K562 (cell line): ENCODE results near the gene GSTO2. TPM values are rescaled to one million over a fixed set of nuclear protein-coding genes. Genes with fewer than 3 reads are reported as not detected.

ENCODE experiments used
- ATAC-seq: fragments of 200-7000 bp; cut with Tn5 transposase; 3 replicates; pipeline ENCODE4 v1.9.1; 2020; ENCODE audit warnings: moderate library complexity
- BruUV-seq: library from RNA; stranded (reverse); fragments of 400-500 nt; replicated peaks from 2 replicates; lab custom pipeline; 2021; lab: Mats Ljungman, UMichigan
- CTCF ChIA-PET: fragments of 300-600 bp; formaldehyde crosslinking; extraction: SDS; loops from one replicate; lab custom pipeline; 2021; ENCODE audit warnings: low intra/inter-chr PET ratio; lab: Yijun Ruan, JAX
- POLR2A ChIA-PET: fragments of 300-600, 350-650 bp; sonication (Branson Sonifier 250); formaldehyde crosslinking; extraction: SDS; loops from one replicate; lab custom pipeline; 2021; ENCODE audit warnings: antibody characterized with exemption, inconsistent platforms; lab: Yijun Ruan, JAX
- DNase-seq, 4 experiments: peaks; one replicate each; pipeline versions ENCODE4 v3.0.0 to v3.0.0-alpha.2; 2011 to 2018; ENCODE audit warnings: low spot score in 3 of 4, mixed read lengths in 3 of 4; ENCODE audit errors: extremely low read depth in 1 of 4
- FAIRE-seq: peaks from 2 replicates; lab custom pipeline; 2011; peaks lifted over from hg19 to GRCh38; lab: Jason Lieb, UNC
- H2AFZ ChIP-seq: 2 replicates; pipeline ENCODE4 v1.6.0; 2011; ENCODE audit warnings: low read depth, low read length, control low read depth, inconsistent platforms
- H3K27ac ChIP-seq: fragments of 200-600 bp; 3 replicates; pipeline ENCODE4 v1.8.0; 2011; ENCODE audit warnings: low read depth, mild to moderate bottlenecking, control low read depth, inconsistent platforms, low read length, moderate library complexity, mixed read lengths; ENCODE audit errors: extremely low read depth
- H3K27me3 ChIP-seq, 2 experiments: fragments of 300-600 bp in 1 of 2; 2 replicates in 1 of 2; 3 replicates in 1 of 2; pipeline versions ENCODE4 v1.6.0 to v1.8.0; 2011; ENCODE audit warnings: inconsistent platforms in 2 of 2, low read length in 2 of 2, mild to moderate bottlenecking in 1 of 2, mixed read lengths in 1 of 2, moderate library complexity in 1 of 2; ENCODE audit not compliant: control insufficient read depth in 2 of 2, insufficient read depth in 2 of 2
- H3K36me3 ChIP-seq: fragments of 300-600 bp; 3 replicates; pipeline ENCODE4 v1.8.0; 2011; ENCODE audit warnings: mild to moderate bottlenecking, low read length, inconsistent platforms; ENCODE audit not compliant: control insufficient read depth, insufficient read depth
- H3K4me1 ChIP-seq, 2 experiments: fragments of 200-600 bp in 1 of 2; replicated peaks in 1 of 2; 2 replicates in 1 of 2; 3 replicates in 1 of 2; pipeline versions ENCODE4 v1.5.1 to v1.8.0; 2011; ENCODE audit warnings: inconsistent platforms in 2 of 2, low read length in 2 of 2, mild to moderate bottlenecking in 1 of 2, mixed read lengths in 1 of 2, moderate library complexity in 1 of 2; ENCODE audit not compliant: control insufficient read depth in 2 of 2, insufficient read depth in 2 of 2
- H3K4me2 ChIP-seq: 2 replicates; pipeline ENCODE4 v1.6.1; 2011; ENCODE audit warnings: low read length, control low read depth, inconsistent platforms, mixed read lengths; ENCODE audit not compliant: insufficient read depth
- H3K4me3 ChIP-seq: fragments of 200-600 bp; sonication (generic), shearing (Covaris generic); 2 replicates; pipeline ENCODE4 v1.5.1; 2016; ENCODE audit warnings: control low read depth, inconsistent platforms
- H3K79me2 ChIP-seq: fragments of 200-600 bp; 3 replicates; pipeline ENCODE4 v1.8.0; 2011; ENCODE audit warnings: low read length, inconsistent platforms; ENCODE audit not compliant: control insufficient read depth, insufficient read depth
- H3K9ac ChIP-seq, 2 experiments: 2 replicates each; pipeline versions ENCODE4 v1.6.0 to v1.6.1; 2011; ENCODE audit warnings: low read depth in 2 of 2, low read length in 2 of 2, control low read depth in 1 of 2, inconsistent platforms in 1 of 2, mild to moderate bottlenecking in 1 of 2, mixed read lengths in 1 of 2; ENCODE audit not compliant: insufficient read depth in 1 of 2
- H3K9me1 ChIP-seq: one replicate; pipeline ENCODE4 v1.6.0; 2011; ENCODE audit warnings: inconsistent platforms, mild to moderate bottlenecking, low read length, moderate library complexity; ENCODE audit not compliant: control insufficient read depth, insufficient read depth
- H3K9me3 ChIP-seq: replicated peaks from 2 replicates; pipeline ENCODE4 v1.5.1; 2011; ENCODE audit warnings: low read depth, low read length, inconsistent platforms; ENCODE audit not compliant: control insufficient read depth, insufficient read depth
- H4K20me1 ChIP-seq: replicated peaks from 2 replicates; pipeline ENCODE4 v1.6.1; 2011; ENCODE audit warnings: low read length, inconsistent platforms, mixed read lengths; ENCODE audit not compliant: control insufficient read depth, insufficient read depth
- CBX8 ChIP-seq: fragments of 200-600 bp; sonication (generic); IDR thresholded peaks from 2 replicates; pipeline ENCODE4 v1.6.1; 2012; ENCODE audit warnings: borderline replicate concordance, mixed run types, low read depth, mild to moderate bottlenecking, moderate library complexity, mixed read lengths, low read length, control low read depth, inconsistent platforms; ENCODE audit not compliant: poor library complexity, severe bottlenecking; ENCODE audit errors: extremely low read depth
- CCAR2 ChIP-seq: fragments of 200-400 bp; formaldehyde crosslinking; IDR thresholded peaks from 2 replicates; pipeline ENCODE4 v1.6.1; 2017; ENCODE audit warnings: mild to moderate bottlenecking, low read depth, low read length
- CHD7 ChIP-seq: fragments of 200-600 bp; sonication (generic); IDR thresholded peaks from one replicate; pipeline ENCODE4 v1.6.1; 2012; ENCODE audit warnings: mild to moderate bottlenecking, low read depth, low read length, inconsistent platforms
- KLF6 ChIP-seq: fragments of 250-450 bp; sonication (Bioruptor Pico); IDR thresholded peaks from 2 replicates; pipeline ENCODE4 v1.4.0; 2020; ENCODE audit warnings: mild to moderate bottlenecking, moderate library complexity, borderline replicate concordance
- NKRF ChIP-seq: fragments of 450-650 bp; IDR thresholded peaks from 2 replicates; pipeline ENCODE4 v1.6.1; 2016; ENCODE audit warnings: borderline replicate concordance
- NUFIP1 ChIP-seq: fragments of 450-650 bp; IDR thresholded peaks from 2 replicates; pipeline ENCODE4 v1.6.1; 2018; ENCODE audit not compliant: partially characterized antibody
- SREBF1 ChIP-seq: fragments of 150-350 bp; IDR thresholded peaks from 2 replicates; pipeline ENCODE4 v1.6.1; 2014; ENCODE audit warnings: antibody characterized with exemption, low read depth, low read length, borderline replicate concordance
- ZBTB8A ChIP-seq: fragments of 450-650 bp; IDR thresholded peaks from 2 replicates; pipeline ENCODE4 v1.6.1; 2018; ENCODE audit warnings: mild to moderate bottlenecking, moderate library complexity; ENCODE audit not compliant: partially characterized antibody
- ZNF24 ChIP-seq: fragments of 450-650 bp; IDR thresholded peaks from 2 replicates; pipeline ENCODE4 v1.6.1; 2016
- WGBS: fragments of 100-300 bp; shearing (Covaris generic); methylation state at CpG from one replicate; pipeline ENCODE4 v1.1.6; 2016; ENCODE audit warnings: low coverage, mixed read lengths; ENCODE audit not compliant: insufficient coverage; ENCODE audit errors: missing lambda C conversion rate; 5-methylcytosine and 5-hydroxymethylcytosine counted together
- in situ Hi-C: fragments of 300-500 bp; cut with MboI; formaldehyde crosslinking; loops from 4 replicates; pipeline ENCODE4 v1.15.0; 2018; ENCODE audit warnings: inconsistent platforms, mixed read lengths
- intact Hi-C: fragments of 100-400 bp; cut with micrococcal nuclease; formaldehyde crosslinking; loops from 2 replicates; pipeline ENCODE4 v1.14.2; 2022
- polyA plus RNA-seq, 8 experiments: library from polyadenylated mRNA; depleted of rRNA in 4 of 8; stranded (reverse) in 5 of 8; unstranded in 3 of 8; fragments of >200 nt; fragmentation: Nextera tagmentation in 2 of 8; fragmentation: Illumina TruSeq in 1 of 8; extraction: Ambion mirVana in 2 of 8; extraction: Trizol in 1 of 8; gene quantifications; 2 replicates each; pipeline versions ENCODE4 v1.2.1 to v1.2.3, GENCODE V29; 2011 to 2014; ENCODE audit warnings: inconsistent platforms in 1 of 8, missing spikeins in 1 of 8
- total RNA-seq, 7 experiments: library from RNA; depleted of rRNA in 6 of 7; stranded (reverse); fragments of >200 nt in 6 of 7; fragmentation: Illumina TruSeq in 2 of 7; extraction: Trizol in 2 of 7; gene quantifications; 2 replicates each; pipeline versions ENCODE4 v1.2.1 to v1.2.3, GENCODE V29; 2011 to 2021; ENCODE audit warnings: low replicate concordance in 1 of 7

GSTO2 gene
- total and polyA plus RNA-seq, 9 of the 15 experiments (the other 6 are each of a cell fraction or from before 2014, with no cell fraction given), result 0.18 to 1.8 (median 0.90) TPM

- ChIA-PET POLR2A (interaction anchor here (1.0 to 1.6 kb wide), 4 partner anchors 10 to 47 kb away, joined by 3 to 13 read pairs (median 3); no protein-coding TSS in a partner anchor), CTCF (interaction anchor here (2.5 kb wide), 1 partner anchor 45 kb away, joined by 11 read pairs; no protein-coding TSS in a partner anchor)
- no peaks in the 10 kb centered on the region for H3K79me2 ChIP-seq
- no peak overlapping the region for H3K4me2 ChIP-seq
- no peaks in the 10 kb centered on the region; a peak in 3 of 5 replicates for H3K4me1 ChIP-seq
- H3K9me1 ChIP-seq, result no peaks in the 10 kb centered on the region
- no peak overlapping the region for H3K9ac ChIP-seq
- in situ Hi-C loops (no loop called here), intact Hi-C loops (loop anchor here (1.0 kb wide), 1 partner anchor 45 kb away; no protein-coding TSS in a partner anchor)
- H4K20me1 ChIP-seq, result peaks cover 2% of the 10 kb centered on the region; the same call in 1 of the 2 replicates
- peaks cover 3% of the 10 kb centered on the region; the same call in 1 of the 3 replicates for H3K36me3 ChIP-seq
- FAIRE-seq (no peak), ATAC-seq (no peak), DNase-seq (no peak)
- no peaks in the 10 kb centered on the region for H3K27me3 ChIP-seq
- H3K27ac ChIP-seq, result no peak overlapping the region
- no TSS peak for BruUV-seq
- 48% methylated on average over 8 of the region's 8 CpGs for whole genome bisulfite sequencing
- no peak overlapping the region for H2AFZ ChIP-seq
- no peak overlapping the region for H3K4me3 ChIP-seq
- no peaks in the 10 kb centered on the region; the same call in 1 of the 2 replicates for H3K9me3 ChIP-seq
- TF ChIP-seq NUFIP1 (no peak), ZNF24 (no peak), ZBTB8A (no peak), NKRF (no peak), CBX8 (no peak), KLF6 (CRISPR knock-in tag) (no peak), CHD7 (no peak), SREBF1 (no peak), CCAR2 (no peak)
Measured at GRCh38 chr10:104304927-104305326, 35.9 kb downstream of the GSTO2 start.
